HCT116 (cell line): Measurements from ENCODE around the gene STARD3. TPM values are rescaled to one million over a fixed set of nuclear protein-coding genes. Genes with fewer than 3 reads are reported as not detected.

Experiments used
- ATAC-seq: fragments of 200-7000 bp; cut with Tn5 transposase; 2 replicates; pipeline ENCODE4 v1.9.1; 2020; ENCODE audit warnings: mild to moderate bottlenecking, moderate library complexity
- BruUV-seq: library from RNA; stranded (reverse); fragments of 400-500 nt; replicated peaks from 2 replicates; lab custom pipeline; 2021; lab: Mats Ljungman, UMichigan
- CTCF ChIA-PET: fragments of 300-600 bp; sonication (Branson Sonifier 250); formaldehyde crosslinking; loops from one replicate; lab custom pipeline; 2021; ENCODE audit warnings: antibody characterized with exemption; lab: Charles Lee
- POLR2A ChIA-PET: fragments of 300-600, 350-600 bp; sonication (Branson Sonifier 250); formaldehyde crosslinking; loops from one replicate; lab custom pipeline; 2021; ENCODE audit warnings: antibody characterized with exemption; lab: Charles Lee
- RAD21 ChIA-PET, 2 experiments: fragments of 300-600 bp; sonication (Branson Sonifier 250); formaldehyde crosslinking; loops; one replicate each; lab custom pipeline; 2023; ENCODE audit warnings: low total read pairs in 2 of 2; ENCODE audit not compliant: uncharacterized antibody in 2 of 2, unreplicated experiment in 2 of 2, low non-redundant PET in 1 of 2; lab: Charles Lee
- DNase-seq: peaks from one replicate; pipeline ENCODE4 v3.0.0-alpha.2; 2010; ENCODE audit warnings: low read depth, low spot score
- H2AFZ ChIP-seq: fragments of 200-600 bp; shearing (Covaris generic), sonication (generic); 2 replicates; pipeline ENCODE4 v1.6.1; 2017; ENCODE audit warnings: low read depth, mixed run types, mixed read lengths, antibody characterized with exemption, low read length; ENCODE audit not compliant: poor library complexity, severe bottlenecking
- H3K27ac ChIP-seq: 2 replicates; pipeline ENCODE4 v1.5.1; 2012; ENCODE audit warnings: low read depth, low read length
- H3K27me3 ChIP-seq: fragments of 200-600 bp; sonication (generic); 2 replicates; pipeline ENCODE4 v1.6.1; 2016; ENCODE audit warnings: mixed run types, low read length, mixed read lengths; ENCODE audit not compliant: insufficient read depth
- H3K36me3 ChIP-seq, 2 experiments: fragments of 200-500 bp in 1 of 2; fragments of 200-600 bp in 1 of 2; sonication (Bioruptor generic) in 1 of 2; sonication (generic) in 1 of 2; 2 replicates each; pipeline versions ENCODE4 v1.5.1 to v1.6.1; 2014 to 2016; ENCODE audit warnings: low read length in 2 of 2, inconsistent platforms in 1 of 2, mixed read lengths in 1 of 2, mixed run types in 1 of 2; ENCODE audit not compliant: insufficient read depth in 2 of 2, control insufficient read depth in 1 of 2
- H3K4me1 ChIP-seq, 2 experiments: fragments of 200-600 bp in 1 of 2; sonication (generic) in 1 of 2; 2 replicates each; pipeline versions ENCODE4 v1.5.1 to v1.6.1; 2012 to 2017; ENCODE audit warnings: low read length in 2 of 2, inconsistent platforms in 1 of 2, mild to moderate bottlenecking in 1 of 2, mixed read lengths in 1 of 2, mixed run types in 1 of 2, moderate library complexity in 1 of 2; ENCODE audit not compliant: insufficient read depth in 2 of 2, control insufficient read depth in 1 of 2
- H3K4me2 ChIP-seq: fragments of 200-600 bp; sonication (generic); 2 replicates; pipeline ENCODE4 v1.6.1; 2017; ENCODE audit warnings: mixed run types, low read length, mixed read lengths
- H3K4me3 ChIP-seq, 2 experiments: fragments of 200-600 bp in 1 of 2; sonication (generic) in 1 of 2; replicated peaks in 1 of 2; 2 replicates each; pipeline ENCODE4 v1.5.1; 2011 to 2016; ENCODE audit warnings: low read length in 2 of 2, control low read depth in 1 of 2, low read depth in 1 of 2, mild to moderate bottlenecking in 1 of 2, mixed read lengths in 1 of 2, mixed run types in 1 of 2
- H3K79me2 ChIP-seq: fragments of 200-600 bp; sonication (generic); 2 replicates; pipeline ENCODE4 v1.6.1; 2017; ENCODE audit warnings: mild to moderate bottlenecking, mixed run types, low read length, moderate library complexity, mixed read lengths; ENCODE audit not compliant: insufficient read depth
- H3K9ac ChIP-seq: fragments of 200-600 bp; sonication (generic); 2 replicates; pipeline ENCODE4 v1.6.1; 2016; ENCODE audit warnings: low read length, mixed read lengths
- H3K9me2 ChIP-seq: fragments of 200-600 bp; sonication (generic), shearing (Covaris generic); 2 replicates; pipeline ENCODE4 v1.6.1; 2017; ENCODE audit warnings: mixed run types, mild to moderate bottlenecking, moderate library complexity; ENCODE audit not compliant: insufficient read depth
- H3K9me3 ChIP-seq, 2 experiments: fragments of 200-500 bp in 1 of 2; fragments of 200-600 bp in 1 of 2; sonication (Bioruptor generic) in 1 of 2; sonication (generic) in 1 of 2; 2 replicates each; pipeline ENCODE4 v1.6.1; 2014 to 2017; ENCODE audit warnings: low read length in 2 of 2, mixed read lengths in 2 of 2, inconsistent platforms in 1 of 2, low read depth in 1 of 2, mild to moderate bottlenecking in 1 of 2, mixed run types in 1 of 2, moderate library complexity in 1 of 2; ENCODE audit not compliant: control insufficient read depth in 1 of 2, insufficient read depth in 1 of 2
- H4K20me1 ChIP-seq: fragments of 200-600 bp; sonication (generic), shearing (Covaris generic); 2 replicates; pipeline ENCODE4 v1.6.1; 2017; ENCODE audit warnings: mixed run types, mild to moderate bottlenecking, moderate library complexity; ENCODE audit not compliant: insufficient read depth
- CBX3 ChIP-seq: IDR thresholded peaks from 2 replicates; pipeline ENCODE4 v1.6.1; 2012; ENCODE audit warnings: low read depth
- FOSL1 ChIP-seq: IDR thresholded peaks from 2 replicates; pipeline ENCODE4 v1.6.1; 2012; ENCODE audit warnings: low read depth
- JUND ChIP-seq: IDR thresholded peaks from 2 replicates; pipeline ENCODE4 v1.6.1; 2012
- POLR2A ChIP-seq: IDR thresholded peaks from 2 replicates; pipeline ENCODE4 v1.7.0; 2011; ENCODE audit warnings: borderline replicate concordance; ENCODE audit not compliant: insufficient read depth, insufficient read length; ENCODE audit errors: extremely low read depth
- RAD21 ChIP-seq: IDR thresholded peaks from 2 replicates; pipeline ENCODE4 v1.6.1; 2012; ENCODE audit warnings: low read depth, mild to moderate bottlenecking
- REST ChIP-seq: IDR thresholded peaks from 2 replicates; pipeline ENCODE4 v1.6.1; 2012; ENCODE audit warnings: low read depth
- SRF ChIP-seq: IDR thresholded peaks from 2 replicates; pipeline ENCODE4 v1.6.1; 2012; ENCODE audit warnings: low read depth
- ZBTB33 ChIP-seq: IDR thresholded peaks from 2 replicates; pipeline ENCODE4 v1.6.1; 2011; ENCODE audit warnings: mild to moderate bottlenecking, low read length, moderate library complexity; ENCODE audit not compliant: insufficient replicate concordance; ENCODE audit errors: extremely low read depth
- intact Hi-C: fragments of 100-400 bp; cut with micrococcal nuclease; formaldehyde crosslinking; loops from 2 replicates; pipeline ENCODE4 v1.10.0; 2022
- total RNA-seq: library from RNA; stranded (reverse); gene quantifications from one replicate; pipeline ENCODE4 v1.2.1, GENCODE V29; 2021; ENCODE audit not compliant: unreplicated experiment

Gene STARD3
- total RNA-seq, 1 experiment from 2014 or later, result 73.9 TPM

- TF ChIP-seq SRF, result no peak
- no peak for TF ChIP-seq POLR2A
- no peak for TF ChIP-seq JUND
- no peak for TF ChIP-seq CBX3
- no peak for TF ChIP-seq ZBTB33
- no peak for TF ChIP-seq REST
- TF ChIP-seq RAD21, result no peak
- TF ChIP-seq FOSL1, result no peak
- Histone ChIP-seq H3K4me2 (no peak overlapping the region), H4K20me1 (no peaks in the 10 kb centered on the region), H3K36me3 (no peaks in the 10 kb centered on the region), H3K27ac (no peak overlapping the region), H3K4me3 (no peak overlapping the region), H3K4me1 (peaks cover 22 to 39% of the 10 kb centered on the region in 2 experiments), H3K9me2 (no peaks in the 10 kb centered on the region), H3K27me3 (no peaks in the 10 kb centered on the region), H3K79me2 (no peaks in the 10 kb centered on the region), H3K9ac (no peak overlapping the region), H2AFZ (no peak overlapping the region), H3K9me3 (no peaks in the 10 kb centered on the region)
- no TSS peak for BruUV-seq
- ChIA-PET RAD21 (no interaction called here), POLR2A (no interaction called here), CTCF (interaction anchor here (2.2 kb wide), 1 partner anchor 27 kb away, joined by 8 read pairs; no protein-coding TSS in a partner anchor)
- intact Hi-C loops, result no loop called here
- ATAC-seq (no peak), DNase-seq (no peak)
Measured at GRCh38 chr17:39627047-39627711, 9.8 kb upstream of the STARD3 start.
